K562 (cell line): ENCODE measurements around the gene IBA57. TPM values are rescaled to one million over a fixed set of nuclear protein-coding genes. Genes with fewer than 3 reads are reported as not detected.
A peak's percentile ranks its signal among the peaks of the same experiment; 100 is the strongest.

Source experiments
- FOSL1 ChIP-seq: fragments of 200-800 bp; sonication (Bioruptor generic); conservative IDR thresholded peaks from 2 replicates; pipeline ENCODE4 v1.6.1; 2016; ENCODE audit warnings: missing genetic modification characterization, missing compliant biosample characterization
- HES1 ChIP-seq: fragments of 450-650 bp; IDR thresholded peaks from 2 replicates; pipeline ENCODE4 v1.6.1; 2016; ENCODE audit warnings: low read depth, mild to moderate bottlenecking, moderate library complexity
- KHSRP ChIP-seq: fragments of 450-650 bp; IDR thresholded peaks from 2 replicates; pipeline ENCODE4 v1.6.1; 2017
- NFYB ChIP-seq: IDR thresholded peaks from 2 replicates; pipeline ENCODE4 v1.6.1; 2011; ENCODE audit warnings: mild to moderate bottlenecking, moderate library complexity; ENCODE audit not compliant: insufficient read length; ENCODE audit errors: extremely low read depth
- SLC30A9 ChIP-seq: fragments of 250-450 bp; sonication (Bioruptor Pico); IDR thresholded peaks from 2 replicates; pipeline ENCODE4 v1.8.0; 2022; ENCODE audit warnings: mild to moderate bottlenecking, moderate library complexity
- SRSF7 ChIP-seq: fragments of 200-400 bp; formaldehyde crosslinking; optimal IDR thresholded peaks from 2 replicates; pipeline ENCODE3; 2017; ENCODE audit warnings: mild to moderate bottlenecking, low read depth, low read length
- ZBTB26 ChIP-seq: fragments of 450-650 bp; formaldehyde crosslinking; IDR thresholded peaks from 2 replicates; pipeline ENCODE4 v1.4.0; 2022; ENCODE audit warnings: missing genetic modification characterization
- polyA plus RNA-seq, 8 experiments: library from polyadenylated mRNA; depleted of rRNA in 4 of 8; stranded (reverse) in 5 of 8; unstranded in 3 of 8; fragments of >200 nt; fragmentation: Nextera tagmentation in 2 of 8; fragmentation: Illumina TruSeq in 1 of 8; extraction: Ambion mirVana in 2 of 8; extraction: Trizol in 1 of 8; gene quantifications; 2 replicates each; pipeline versions ENCODE4 v1.2.1 to v1.2.3, GENCODE V29; 2011 to 2014; ENCODE audit warnings: inconsistent platforms in 1 of 8, missing spikeins in 1 of 8
- total RNA-seq, 7 experiments: library from RNA; depleted of rRNA in 6 of 7; stranded (reverse); fragments of >200 nt in 6 of 7; fragmentation: Illumina TruSeq in 2 of 7; extraction: Trizol in 2 of 7; gene quantifications; 2 replicates each; pipeline versions ENCODE4 v1.2.1 to v1.2.3, GENCODE V29; 2011 to 2021; ENCODE audit warnings: low replicate concordance in 1 of 7
- TF ChIP-seq, protein P1 (sequence below): fragments of 250-450 bp; sonication (Bioruptor Pico); IDR thresholded peaks from 2 replicates; pipeline ENCODE4 v1.8.0; 2021; ENCODE audit warnings: borderline replicate concordance, mild to moderate bottlenecking, moderate library complexity; ENCODE audit not compliant: poor library complexity, severe bottlenecking
- TF ChIP-seq, protein P2 (sequence below), 2 experiments: fragments of 450-650 bp; conservative IDR thresholded peaks; 2 replicates each; pipeline ENCODE4 v1.6.1; 2017; ENCODE audit warnings: mild to moderate bottlenecking in 2 of 2, moderate library complexity in 2 of 2
- TF ChIP-seq, protein P3 (sequence below): fragments of 450-650 bp; conservative IDR thresholded peaks from 2 replicates; pipeline ENCODE4 v1.6.1; 2016; ENCODE audit warnings: missing genetic modification characterization, low read depth, mild to moderate bottlenecking, control low read depth, missing compliant biosample characterization
- TF ChIP-seq, protein P4 (sequence below), 2 experiments: fragments of 200-800 bp in 1 of 2; sonication (Bioruptor generic) in 1 of 2; sonication (generic) in 1 of 2; formaldehyde crosslinking in 1 of 2; IDR thresholded peaks in 1 of 2; conservative IDR thresholded peaks in 1 of 2; 2 replicates each; pipeline versions ENCODE4 v1.5.0 to v1.6.1; 2016 to 2020; ENCODE audit warnings: missing compliant biosample characterization in 1 of 2, missing genetic modification characterization in 1 of 2, missing genetic modification reagents in 1 of 2
- TF ChIP-seq, protein P5 (sequence below): fragments of 250-450 bp; sonication (Bioruptor Pico); IDR thresholded peaks from 2 replicates; pipeline ENCODE4 v1.5.0; 2021

IBA57 gene
- total and polyA plus RNA-seq, 9 of the 15 experiments (the other 6 are each of a cell fraction or from before 2014, with no cell fraction given), result 0.77 to 15.5 (median 2.7) TPM

GRCh38 chr1:228139931-228140723 lies 25.5 kb upstream of the IBA57 start, which contains the start of gene GUK1 (continued):
- TF ChIP-seq, protein P1, sequence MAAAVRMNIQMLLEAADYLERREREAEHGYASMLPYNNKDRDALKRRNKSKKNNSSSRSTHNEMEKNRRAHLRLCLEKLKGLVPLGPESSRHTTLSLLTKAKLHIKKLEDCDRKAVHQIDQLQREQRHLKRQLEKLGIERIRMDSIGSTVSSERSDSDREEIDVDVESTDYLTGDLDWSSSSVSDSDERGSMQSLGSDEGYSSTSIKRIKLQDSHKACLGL (CRISPR knock-in tag), result peak; percentile 63
- peak; percentile 62; the same call in 1 of the 2 replicates for TF ChIP-seq KHSRP
- TF ChIP-seq, protein P2, sequence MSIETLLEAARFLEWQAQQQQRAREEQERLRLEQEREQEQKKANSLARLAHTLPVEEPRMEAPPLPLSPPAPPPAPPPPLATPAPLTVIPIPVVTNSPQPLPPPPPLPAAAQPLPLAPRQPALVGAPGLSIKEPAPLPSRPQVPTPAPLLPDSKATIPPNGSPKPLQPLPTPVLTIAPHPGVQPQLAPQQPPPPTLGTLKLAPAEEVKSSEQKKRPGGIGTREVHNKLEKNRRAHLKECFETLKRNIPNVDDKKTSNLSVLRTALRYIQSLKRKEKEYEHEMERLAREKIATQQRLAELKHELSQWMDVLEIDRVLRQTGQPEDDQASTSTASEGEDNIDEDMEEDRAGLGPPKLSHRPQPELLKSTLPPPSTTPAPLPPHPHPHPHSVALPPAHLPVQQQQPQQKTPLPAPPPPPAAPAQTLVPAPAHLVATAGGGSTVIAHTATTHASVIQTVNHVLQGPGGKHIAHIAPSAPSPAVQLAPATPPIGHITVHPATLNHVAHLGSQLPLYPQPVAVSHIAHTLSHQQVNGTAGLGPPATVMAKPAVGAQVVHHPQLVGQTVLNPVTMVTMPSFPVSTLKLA (conservative IDR thresholded peaks at IDR 0.05), result peak; percentile 87 to 92
- TF ChIP-seq, protein P3, sequence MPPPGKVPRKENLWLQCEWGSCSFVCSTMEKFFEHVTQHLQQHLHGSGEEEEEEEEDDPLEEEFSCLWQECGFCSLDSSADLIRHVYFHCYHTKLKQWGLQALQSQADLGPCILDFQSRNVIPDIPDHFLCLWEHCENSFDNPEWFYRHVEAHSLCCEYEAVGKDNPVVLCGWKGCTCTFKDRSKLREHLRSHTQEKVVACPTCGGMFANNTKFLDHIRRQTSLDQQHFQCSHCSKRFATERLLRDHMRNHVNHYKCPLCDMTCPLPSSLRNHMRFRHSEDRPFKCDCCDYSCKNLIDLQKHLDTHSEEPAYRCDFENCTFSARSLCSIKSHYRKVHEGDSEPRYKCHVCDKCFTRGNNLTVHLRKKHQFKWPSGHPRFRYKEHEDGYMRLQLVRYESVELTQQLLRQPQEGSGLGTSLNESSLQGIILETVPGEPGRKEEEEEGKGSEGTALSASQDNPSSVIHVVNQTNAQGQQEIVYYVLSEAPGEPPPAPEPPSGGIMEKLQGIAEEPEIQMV (tag), result no peak
- TF ChIP-seq, protein P4, sequence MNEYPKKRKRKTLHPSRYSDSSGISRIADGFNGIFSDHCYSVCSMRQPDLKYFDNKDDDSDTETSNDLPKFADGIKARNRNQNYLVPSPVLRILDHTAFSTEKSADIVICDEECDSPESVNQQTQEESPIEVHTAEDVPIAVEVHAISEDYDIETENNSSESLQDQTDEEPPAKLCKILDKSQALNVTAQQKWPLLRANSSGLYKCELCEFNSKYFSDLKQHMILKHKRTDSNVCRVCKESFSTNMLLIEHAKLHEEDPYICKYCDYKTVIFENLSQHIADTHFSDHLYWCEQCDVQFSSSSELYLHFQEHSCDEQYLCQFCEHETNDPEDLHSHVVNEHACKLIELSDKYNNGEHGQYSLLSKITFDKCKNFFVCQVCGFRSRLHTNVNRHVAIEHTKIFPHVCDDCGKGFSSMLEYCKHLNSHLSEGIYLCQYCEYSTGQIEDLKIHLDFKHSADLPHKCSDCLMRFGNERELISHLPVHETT (CRISPR knock-in tag; conservative IDR thresholded peaks at IDR 0.05 in 1 of 2, IDR thresholded peaks at IDR 0.05 in 1 of 2), result peak in 1 of 2 experiments; percentile 97; a peak in 2 of 4 replicates
- no peak for TF ChIP-seq HES1
- TF ChIP-seq SLC30A9 (CRISPR knock-in tag), result no peak
- no peak for TF ChIP-seq NFYB
- TF ChIP-seq SRSF7, result no peak
- TF ChIP-seq, protein P5, sequence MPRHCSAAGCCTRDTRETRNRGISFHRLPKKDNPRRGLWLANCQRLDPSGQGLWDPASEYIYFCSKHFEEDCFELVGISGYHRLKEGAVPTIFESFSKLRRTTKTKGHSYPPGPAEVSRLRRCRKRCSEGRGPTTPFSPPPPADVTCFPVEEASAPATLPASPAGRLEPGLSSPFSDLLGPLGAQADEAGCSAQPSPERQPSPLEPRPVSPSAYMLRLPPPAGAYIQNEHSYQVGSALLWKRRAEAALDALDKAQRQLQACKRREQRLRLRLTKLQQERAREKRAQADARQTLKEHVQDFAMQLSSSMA (CRISPR knock-in tag), result peak; percentile 90; the same call in 1 of the 2 replicates
- peak; percentile 61 for TF ChIP-seq FOSL1 (tag)
- no peak for TF ChIP-seq ZBTB26 (CRISPR knock-in tag)
